GM18519 (cell line): ENCODE data around the gene TXNDC8.
A peak's percentile ranks its signal among the peaks of the same experiment; 100 is the strongest.

Source experiments
- ATAC-seq: cut with Tn5 transposase; IDR thresholded peaks from one replicate; pipeline ENCODE4 v1.9.1; 2021; ENCODE audit warnings: mild to moderate bottlenecking, moderate library complexity; ENCODE audit not compliant: unreplicated experiment, low FRiP score

Gene TXNDC8

GRCh38 chr9:110282739-110283081, 55.0 kb downstream of the TXNDC8 start:
- no peak for ATAC-seq

- ATAC-seq = no peak
Observed at GRCh38 chr9:110282018-110282738, 55.5 kb downstream of the TXNDC8 start.

- ATAC-seq = no peak
Observed at GRCh38 chr9:110278080-110278707, 59.5 kb downstream of the TXNDC8 start.

- ATAC-seq = no peak
Observed at GRCh38 chr9:110276781-110277180, 60.9 kb downstream of the TXNDC8 start.

GRCh38 chr9:110270211-110270995, 67.3 kb downstream of the TXNDC8 start:
- ATAC-seq = no peak

- ATAC-seq = no peak
Observed at GRCh38 chr9:110266795-110267194, 70.9 kb downstream of the TXNDC8 start.

GRCh38 chr9:110261632-110262031, 76.0 kb downstream of the TXNDC8 start:
- ATAC-seq = no peak

- no peak for ATAC-seq
Observed at GRCh38 chr9:110260911-110261310, 76.8 kb downstream of the TXNDC8 start.

GRCh38 chr9:110259566-110259965, 78.1 kb downstream of the TXNDC8 start:
- ATAC-seq = no peak

GRCh38 chr9:110258690-110259091, 79.0 kb downstream of the TXNDC8 start:
- ATAC-seq = no peak

- no peak for ATAC-seq
Observed at GRCh38 chr9:110257956-110258355, 79.7 kb downstream of the TXNDC8 start.

- ATAC-seq = no peak
Observed at GRCh38 chr9:110257097-110257841, 80.4 kb downstream of the TXNDC8 start.

GRCh38 chr9:110256380-110257096, 81.1 kb downstream of the TXNDC8 start, which contains the start of gene TXN:
TXN (minus strand) TSS chr9:110256507; CDS start chr9:110256435, 72 bp downstream.
- peak; percentile 58 for ATAC-seq

- peak; percentile 7 for ATAC-seq
Observed at GRCh38 chr9:110255463-110256379, 81.9 kb downstream of the TXNDC8 start.

GRCh38 chr9:110255034-110255462, 82.6 kb downstream of the TXNDC8 start:
- ATAC-seq = no peak

- ATAC-seq = no peak
Observed at GRCh38 chr9:110254500-110254899, 83.2 kb downstream of the TXNDC8 start.
